Liver (tissue), 9 donors: ENCODE data around the gene INPP5K. TPM values are rescaled to one million over a fixed set of nuclear protein-coding genes. Genes with fewer than 3 reads are reported as not detected.
A peak's percentile ranks its signal among the peaks of the same experiment; 100 is the strongest.

Experiments used
- DNase-seq: peaks from one replicate; pipeline ENCODE4 v3.0.0-alpha.2; 2017; ENCODE audit warnings: low spot score
- H3K27ac ChIP-seq, 2 donors: one replicate each; pipeline ENCODE4 v1.7.0; 2013; ENCODE audit warnings: inconsistent platforms in 2 of 2, low read length in 2 of 2, control low read depth in 1 of 2, low read depth in 1 of 2, mild to moderate bottlenecking in 1 of 2
- H3K27me3 ChIP-seq, 4 donors: one replicate each; pipeline versions ENCODE4 v1.6.1 to v1.7.0; 2013; ENCODE audit warnings: low read length in 3 of 4, inconsistent platforms in 1 of 4, mild to moderate bottlenecking in 1 of 4, moderate library complexity in 1 of 4; ENCODE audit not compliant: control insufficient read depth in 4 of 4, insufficient read depth in 4 of 4
- H3K36me3 ChIP-seq, 4 donors: one replicate each; pipeline versions ENCODE4 v1.6.1 to v1.7.0; 2013; ENCODE audit warnings: low read length in 3 of 4, mild to moderate bottlenecking in 3 of 4, low read depth in 1 of 4, moderate library complexity in 1 of 4; ENCODE audit not compliant: control insufficient read depth in 4 of 4, insufficient read depth in 3 of 4
- H3K4me1 ChIP-seq, 4 donors: one replicate each; pipeline versions ENCODE4 v1.6.1 to v1.7.0; 2013; ENCODE audit warnings: low read length in 3 of 4, mild to moderate bottlenecking in 3 of 4, moderate library complexity in 1 of 4; ENCODE audit not compliant: control insufficient read depth in 4 of 4, insufficient read depth in 4 of 4
- H3K4me3 ChIP-seq, 3 donors: one replicate each; pipeline versions ENCODE4 v1.6.1 to v1.7.0; 2013; ENCODE audit warnings: low read length in 3 of 3, control low read depth in 1 of 3, low read depth in 1 of 3, mild to moderate bottlenecking in 1 of 3
- H3K9ac ChIP-seq, 2 donors: one replicate each; pipeline ENCODE4 v1.7.0; 2013; ENCODE audit warnings: low read length in 2 of 2, mild to moderate bottlenecking in 2 of 2, moderate library complexity in 2 of 2, control low read depth in 1 of 2, low read depth in 1 of 2
- H3K9me3 ChIP-seq, 4 donors: one replicate each; pipeline versions ENCODE4 v1.6.1 to v1.7.0; 2013; ENCODE audit warnings: low read length in 3 of 4; ENCODE audit not compliant: control insufficient read depth in 4 of 4
- FOXA1 ChIP-seq: IDR thresholded peaks from 2 replicates; pipeline ENCODE4 v1.6.1; 2016; ENCODE audit warnings: antibody characterized with exemption
- FOXA2 ChIP-seq: IDR thresholded peaks from 2 replicates; pipeline ENCODE4 v1.6.1; 2016; ENCODE audit warnings: antibody characterized with exemption
- GABPA ChIP-seq, 2 donors: IDR thresholded peaks in 1 of 2; conservative IDR thresholded peaks in 1 of 2; 2 replicates each; pipeline ENCODE4 v1.6.1; 2016; ENCODE audit warnings: antibody characterized with exemption in 2 of 2, mild to moderate bottlenecking in 1 of 2, moderate library complexity in 1 of 2
- HNF4A ChIP-seq, 2 donors: conservative IDR thresholded peaks; 2 replicates each; pipeline ENCODE4 v1.6.1; 2016; ENCODE audit warnings: antibody characterized with exemption in 2 of 2, mild to moderate bottlenecking in 2 of 2
- HNF4G ChIP-seq: IDR thresholded peaks from 2 replicates; pipeline ENCODE4 v1.6.1; 2016; ENCODE audit warnings: antibody characterized with exemption
- JUND ChIP-seq, 2 donors: IDR thresholded peaks; 2 replicates each; pipeline ENCODE4 v1.6.1; 2016; ENCODE audit warnings: antibody characterized with exemption in 2 of 2
- NR2F2 ChIP-seq: IDR thresholded peaks from 2 replicates; pipeline ENCODE4 v1.6.1; 2016; ENCODE audit warnings: antibody characterized with exemption
- RAD21 ChIP-seq, 2 donors: IDR thresholded peaks; 2 replicates each; pipeline ENCODE4 v1.6.1; 2016; ENCODE audit warnings: antibody characterized with exemption in 2 of 2, mild to moderate bottlenecking in 2 of 2
- SP1 ChIP-seq: IDR thresholded peaks from 2 replicates; pipeline ENCODE4 v1.6.1; 2018; ENCODE audit warnings: antibody characterized with exemption, mild to moderate bottlenecking
- WGBS: extraction: QIAGEN DNeasy Blood & Tissue Kit; methylation state at CpG from one replicate; pipeline ENCODE4 v1.1.7; 2013; 5-methylcytosine and 5-hydroxymethylcytosine counted together
- polyA plus RNA-seq, 2 donors: library from polyadenylated mRNA; stranded (reverse) in 1 of 2; unstranded in 1 of 2; fragments of 200-250 nt in 1 of 2; fragments of >200 nt in 1 of 2; fragmentation: Nextera tagmentation in 1 of 2; extraction: Ambion mirVana in 1 of 2; gene quantifications; one replicate each; pipeline versions ENCODE4 v1.2.1 to v1.2.3, GENCODE V29; 2013 to 2015
- total RNA-seq, 2 donors: library from RNA; depleted of rRNA; stranded (reverse); fragments of >200 nt; gene quantifications; one replicate each; pipeline ENCODE4 v1.2.3, GENCODE V29; 2014
- TF ChIP-seq, protein P1 (sequence below): IDR thresholded peaks from 2 replicates; pipeline ENCODE4 v1.6.1; 2016; ENCODE audit warnings: antibody characterized with exemption
- TF ChIP-seq, protein P2 (sequence below): fragments of 150-350 bp; IDR thresholded peaks from 2 replicates; pipeline ENCODE4 v1.5.1; 2017; ENCODE audit warnings: improper control_type of control experiment, low read depth, low read length; ENCODE audit not compliant: missing input control
- TF ChIP-seq, protein P3 (sequence below): IDR thresholded peaks from 2 replicates; pipeline ENCODE4 v1.6.1; 2016; ENCODE audit warnings: antibody characterized with exemption
- TF ChIP-seq, protein P4 (sequence below): IDR thresholded peaks from 2 replicates; pipeline ENCODE4 v1.6.1; 2016; ENCODE audit warnings: antibody characterized with exemption, mild to moderate bottlenecking
- TF ChIP-seq, protein P5 (sequence below): IDR thresholded peaks from 2 replicates; pipeline ENCODE4 v1.6.1; 2016; ENCODE audit warnings: antibody characterized with exemption
- donor health status: healthy.
- donor health status: healthy.
- donor health status: healthy.
- donor health status: healthy.
- donor health status: healthy.

INPP5K gene
- total and polyA plus RNA-seq, 4 donors = 9.9 to 47.1 (median 15.9) TPM

DNA sequence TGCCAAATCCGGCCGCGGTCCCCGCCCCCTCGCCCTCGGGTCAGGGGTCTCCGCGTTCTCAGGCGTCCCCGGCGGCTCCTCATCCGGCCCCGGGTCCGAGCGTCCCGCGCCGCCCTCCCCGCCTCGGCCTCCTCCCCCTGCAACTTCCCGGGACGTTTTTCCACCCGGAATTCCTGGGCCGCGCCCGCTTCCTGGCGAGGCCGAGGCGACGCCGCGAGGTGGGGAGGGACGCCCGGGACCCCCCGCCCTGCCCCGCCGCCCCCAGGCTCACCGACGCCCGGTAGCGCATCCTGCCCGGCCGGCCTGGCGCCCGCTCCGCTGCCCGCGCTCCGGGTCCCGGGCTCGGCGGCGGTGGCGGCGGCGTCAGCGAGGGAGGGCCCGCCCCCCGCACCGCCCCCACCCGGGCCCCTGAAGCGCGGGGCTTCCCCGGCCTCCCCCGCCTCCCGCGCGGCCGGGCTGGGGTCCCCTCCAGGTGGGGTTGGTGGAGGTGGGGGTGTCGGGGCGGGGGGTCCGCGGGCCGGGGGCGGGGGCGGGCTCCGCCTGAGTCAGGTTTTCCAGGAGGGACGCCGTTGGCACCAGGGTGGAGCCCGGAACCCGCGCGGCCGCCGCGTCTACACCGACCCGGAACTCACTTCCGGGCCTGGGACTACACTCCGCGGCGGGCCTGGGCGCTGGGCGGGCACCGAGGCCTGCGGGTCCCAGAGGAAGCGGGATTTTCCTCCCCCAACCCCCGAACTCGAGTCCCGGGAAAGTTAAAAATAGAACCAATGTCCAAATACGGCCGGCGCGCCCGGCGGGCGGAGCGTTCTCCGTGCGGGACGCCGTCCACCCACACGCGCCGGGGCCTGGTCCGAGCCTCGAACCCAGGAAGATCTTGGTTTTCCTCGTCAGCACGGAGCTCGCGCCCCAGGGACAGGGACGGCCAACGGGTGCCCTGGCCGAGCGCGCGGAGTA lies 30.7 kb downstream of the INPP5K start:
- WGBS = 3% methylated on average over 127 of the region's 127 CpGs
- no peak for DNase-seq
- no peaks in the 10 kb centered on the region for H3K27me3 ChIP-seq
- peaks cover 11 to 64% (median 33%) of the 10 kb centered on the region in 4 donors for H3K4me1 ChIP-seq
- TF ChIP-seq HNF4G (no peak), HNF4A (conservative IDR thresholded peaks at IDR 0.05) (no peak), NR2F2 (no peak)
- TF ChIP-seq, protein P1, sequence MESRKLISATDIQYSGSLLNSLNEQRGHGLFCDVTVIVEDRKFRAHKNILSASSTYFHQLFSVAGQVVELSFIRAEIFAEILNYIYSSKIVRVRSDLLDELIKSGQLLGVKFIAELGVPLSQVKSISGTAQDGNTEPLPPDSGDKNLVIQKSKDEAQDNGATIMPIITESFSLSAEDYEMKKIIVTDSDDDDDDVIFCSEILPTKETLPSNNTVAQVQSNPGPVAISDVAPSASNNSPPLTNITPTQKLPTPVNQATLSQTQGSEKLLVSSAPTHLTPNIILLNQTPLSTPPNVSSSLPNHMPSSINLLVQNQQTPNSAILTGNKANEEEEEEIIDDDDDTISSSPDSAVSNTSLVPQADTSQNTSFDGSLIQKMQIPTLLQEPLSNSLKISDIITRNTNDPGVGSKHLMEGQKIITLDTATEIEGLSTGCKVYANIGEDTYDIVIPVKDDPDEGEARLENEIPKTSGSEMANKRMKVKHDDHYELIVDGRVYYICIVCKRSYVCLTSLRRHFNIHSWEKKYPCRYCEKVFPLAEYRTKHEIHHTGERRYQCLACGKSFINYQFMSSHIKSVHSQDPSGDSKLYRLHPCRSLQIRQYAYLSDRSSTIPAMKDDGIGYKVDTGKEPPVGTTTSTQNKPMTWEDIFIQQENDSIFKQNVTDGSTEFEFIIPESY = no peak
- peak overlapping the region; percentile 43 to 53 for H3K9ac ChIP-seq
- peak overlapping the region; percentile 53 to 90 (median 65) for H3K4me3 ChIP-seq
- peaks cover 3 to 12% (median 5%) of the 10 kb centered on the region in 4 donors for H3K36me3 ChIP-seq
- H3K27ac ChIP-seq = peak overlapping the region; percentile 84 to 88
- no peaks in the 10 kb centered on the region for H3K9me3 ChIP-seq

DNA sequence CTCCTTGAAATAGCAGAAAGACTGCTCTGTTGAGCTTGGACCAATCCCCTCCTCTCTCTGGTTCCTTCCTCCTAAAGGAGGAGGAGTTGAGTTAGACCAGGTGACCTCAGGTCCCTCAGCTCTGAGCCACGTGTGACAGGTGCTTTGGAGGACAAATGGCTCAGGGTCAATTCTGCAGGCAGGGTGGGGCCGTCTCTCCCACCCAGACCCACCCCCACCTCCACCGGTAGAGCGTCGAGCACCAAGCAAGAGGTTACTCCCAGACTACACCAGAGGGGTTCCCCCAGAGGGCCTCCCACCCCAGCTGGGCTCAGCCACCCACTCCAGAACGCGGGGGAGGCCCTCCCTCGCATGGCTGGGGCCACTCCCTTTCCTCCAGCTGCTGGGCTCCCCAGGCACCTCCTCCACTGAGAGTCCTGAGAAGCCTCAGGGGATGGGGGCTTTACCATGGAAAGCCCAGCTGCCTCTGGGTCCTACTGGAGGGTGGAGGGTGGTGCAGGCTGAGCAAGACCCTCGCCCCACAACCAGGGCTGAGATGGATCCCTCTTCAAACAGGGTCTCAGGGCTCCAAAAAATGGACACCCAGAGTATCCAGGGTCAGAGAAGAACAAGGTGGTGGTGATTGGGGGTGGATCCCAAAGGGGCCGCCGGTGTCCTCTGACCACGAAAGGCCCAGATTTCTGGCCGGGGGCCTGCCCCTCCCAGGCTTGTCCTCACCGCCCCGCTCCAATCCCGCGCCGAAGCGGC lies 31.6 kb downstream of the INPP5K start:
- Histone ChIP-seq H3K36me3 (peaks cover 5 to 13% (median 9%) of the 10 kb centered on the region in 4 donors), H3K4me3 (peak overlapping the region; percentile 36 to 90 (median 53)), H3K27me3 (no peaks in the 10 kb centered on the region), H3K4me1 (peaks cover 9 to 55% (median 26%) of the 10 kb centered on the region in 4 donors), H3K9ac (peak overlapping the region in 1 of 2 donors; percentile 51), H3K9me3 (no peaks in the 10 kb centered on the region), H3K27ac (peak overlapping the region; percentile 65 to 72)
- DNase-seq = no peak
- WGBS = 8% methylated on average over 19 of the region's 19 CpGs
- TF ChIP-seq FOXA1 (no peak), FOXA2 (no peak), RAD21 (IDR thresholded peaks at IDR 0.05) (no peak), HNF4G (no peak)
- TF ChIP-seq, protein P2, sequence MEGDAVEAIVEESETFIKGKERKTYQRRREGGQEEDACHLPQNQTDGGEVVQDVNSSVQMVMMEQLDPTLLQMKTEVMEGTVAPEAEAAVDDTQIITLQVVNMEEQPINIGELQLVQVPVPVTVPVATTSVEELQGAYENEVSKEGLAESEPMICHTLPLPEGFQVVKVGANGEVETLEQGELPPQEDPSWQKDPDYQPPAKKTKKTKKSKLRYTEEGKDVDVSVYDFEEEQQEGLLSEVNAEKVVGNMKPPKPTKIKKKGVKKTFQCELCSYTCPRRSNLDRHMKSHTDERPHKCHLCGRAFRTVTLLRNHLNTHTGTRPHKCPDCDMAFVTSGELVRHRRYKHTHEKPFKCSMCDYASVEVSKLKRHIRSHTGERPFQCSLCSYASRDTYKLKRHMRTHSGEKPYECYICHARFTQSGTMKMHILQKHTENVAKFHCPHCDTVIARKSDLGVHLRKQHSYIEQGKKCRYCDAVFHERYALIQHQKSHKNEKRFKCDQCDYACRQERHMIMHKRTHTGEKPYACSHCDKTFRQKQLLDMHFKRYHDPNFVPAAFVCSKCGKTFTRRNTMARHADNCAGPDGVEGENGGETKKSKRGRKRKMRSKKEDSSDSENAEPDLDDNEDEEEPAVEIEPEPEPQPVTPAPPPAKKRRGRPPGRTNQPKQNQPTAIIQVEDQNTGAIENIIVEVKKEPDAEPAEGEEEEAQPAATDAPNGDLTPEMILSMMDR = peak; percentile 5

DNA sequence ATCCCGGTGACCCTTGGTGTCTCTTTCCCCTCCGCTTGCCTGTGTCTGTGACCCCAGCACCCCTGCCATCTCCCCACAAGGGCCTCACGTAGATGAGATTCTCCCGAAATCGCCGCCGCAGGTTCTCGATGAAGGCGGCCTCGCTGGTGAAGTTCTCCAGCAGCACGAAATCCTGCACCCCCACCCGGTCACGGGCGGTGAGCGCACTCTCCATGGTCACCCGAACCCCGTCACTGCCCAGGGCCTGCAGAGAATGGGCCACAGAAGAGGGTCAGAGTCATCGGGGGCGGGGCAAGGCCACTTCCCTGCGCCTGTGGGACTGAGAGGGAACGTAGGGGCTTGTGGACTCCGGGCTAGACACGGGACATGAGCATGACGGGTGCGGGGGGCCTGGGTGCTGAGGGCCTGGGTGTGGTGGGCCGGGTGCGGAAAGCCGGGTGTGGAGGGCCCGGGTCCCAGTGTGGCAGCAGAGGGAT lies 32.3 kb downstream of the INPP5K start:
- 92% methylated on average over 29 of the region's 29 CpGs for WGBS
- Histone ChIP-seq H3K27me3 (no peaks in the 10 kb centered on the region), H3K9me3 (no peaks in the 10 kb centered on the region), H3K9ac (no peak overlapping the region), H3K4me1 (peaks cover 5 to 48% (median 19%) of the 10 kb centered on the region in 4 donors), H3K27ac (no peak overlapping the region), H3K4me3 (no peak overlapping the region), H3K36me3 (peaks cover 5 to 18% (median 10%) of the 10 kb centered on the region in 4 donors)
- no peak for DNase-seq
- TF ChIP-seq FOXA2 = no peak
- TF ChIP-seq, protein P3, sequence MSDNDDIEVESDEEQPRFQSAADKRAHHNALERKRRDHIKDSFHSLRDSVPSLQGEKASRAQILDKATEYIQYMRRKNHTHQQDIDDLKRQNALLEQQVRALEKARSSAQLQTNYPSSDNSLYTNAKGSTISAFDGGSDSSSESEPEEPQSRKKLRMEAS = no peak
- no peak for TF ChIP-seq FOXA1
- no peak for TF ChIP-seq SP1
- TF ChIP-seq, protein P4, sequence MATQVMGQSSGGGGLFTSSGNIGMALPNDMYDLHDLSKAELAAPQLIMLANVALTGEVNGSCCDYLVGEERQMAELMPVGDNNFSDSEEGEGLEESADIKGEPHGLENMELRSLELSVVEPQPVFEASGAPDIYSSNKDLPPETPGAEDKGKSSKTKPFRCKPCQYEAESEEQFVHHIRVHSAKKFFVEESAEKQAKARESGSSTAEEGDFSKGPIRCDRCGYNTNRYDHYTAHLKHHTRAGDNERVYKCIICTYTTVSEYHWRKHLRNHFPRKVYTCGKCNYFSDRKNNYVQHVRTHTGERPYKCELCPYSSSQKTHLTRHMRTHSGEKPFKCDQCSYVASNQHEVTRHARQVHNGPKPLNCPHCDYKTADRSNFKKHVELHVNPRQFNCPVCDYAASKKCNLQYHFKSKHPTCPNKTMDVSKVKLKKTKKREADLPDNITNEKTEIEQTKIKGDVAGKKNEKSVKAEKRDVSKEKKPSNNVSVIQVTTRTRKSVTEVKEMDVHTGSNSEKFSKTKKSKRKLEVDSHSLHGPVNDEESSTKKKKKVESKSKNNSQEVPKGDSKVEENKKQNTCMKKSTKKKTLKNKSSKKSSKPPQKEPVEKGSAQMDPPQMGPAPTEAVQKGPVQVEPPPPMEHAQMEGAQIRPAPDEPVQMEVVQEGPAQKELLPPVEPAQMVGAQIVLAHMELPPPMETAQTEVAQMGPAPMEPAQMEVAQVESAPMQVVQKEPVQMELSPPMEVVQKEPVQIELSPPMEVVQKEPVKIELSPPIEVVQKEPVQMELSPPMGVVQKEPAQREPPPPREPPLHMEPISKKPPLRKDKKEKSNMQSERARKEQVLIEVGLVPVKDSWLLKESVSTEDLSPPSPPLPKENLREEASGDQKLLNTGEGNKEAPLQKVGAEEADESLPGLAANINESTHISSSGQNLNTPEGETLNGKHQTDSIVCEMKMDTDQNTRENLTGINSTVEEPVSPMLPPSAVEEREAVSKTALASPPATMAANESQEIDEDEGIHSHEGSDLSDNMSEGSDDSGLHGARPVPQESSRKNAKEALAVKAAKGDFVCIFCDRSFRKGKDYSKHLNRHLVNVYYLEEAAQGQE = no peak
- no peak for TF ChIP-seq RAD21 (IDR thresholded peaks at IDR 0.05)
- no peak for TF ChIP-seq GABPA (IDR thresholded peaks at IDR 0.05 in 1 of 2, conservative IDR thresholded peaks at IDR 0.05 in 1 of 2)
- TF ChIP-seq HNF4G = no peak
- TF ChIP-seq JUND (IDR thresholded peaks at IDR 0.05) = no peak
- TF ChIP-seq, protein P5, sequence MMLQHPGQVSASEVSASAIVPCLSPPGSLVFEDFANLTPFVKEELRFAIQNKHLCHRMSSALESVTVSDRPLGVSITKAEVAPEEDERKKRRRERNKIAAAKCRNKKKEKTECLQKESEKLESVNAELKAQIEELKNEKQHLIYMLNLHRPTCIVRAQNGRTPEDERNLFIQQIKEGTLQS = no peak
